Fibroblast of lung (primary cell): Measurements from ENCODE around the gene CSNK2A1. TPM values are rescaled to one million over a fixed set of nuclear protein-coding genes. Genes with fewer than 3 reads are reported as not detected.
A peak's percentile ranks its signal among the peaks of the same experiment; 100 is the strongest.

ENCODE experiments used
- DNase-seq, 2 donors: peaks; one replicate each; pipeline versions ENCODE4 v3.0.0 to v3.0.0-alpha.2; 2010; ENCODE audit warnings: low read depth in 2 of 2
- H2AFZ ChIP-seq: 2 replicates; pipeline ENCODE4 v1.5.1; 2012; ENCODE audit warnings: low read length, control low read depth, inconsistent platforms
- H3K27ac ChIP-seq: 2 replicates; pipeline ENCODE4 v1.5.1; 2011; ENCODE audit warnings: low read length, control low read depth; ENCODE audit not compliant: insufficient read depth
- H3K27me3 ChIP-seq: 2 replicates; pipeline ENCODE4 v1.5.1; 2011; ENCODE audit warnings: mild to moderate bottlenecking, low read length; ENCODE audit not compliant: control insufficient read depth, insufficient read depth
- H3K36me3 ChIP-seq: 2 replicates; pipeline ENCODE4 v1.5.1; 2011; ENCODE audit warnings: low read length; ENCODE audit not compliant: control insufficient read depth, insufficient read depth
- H3K4me1 ChIP-seq: 2 replicates; pipeline ENCODE4 v1.5.1; 2011; ENCODE audit warnings: low read length; ENCODE audit not compliant: control insufficient read depth, insufficient read depth; ENCODE audit errors: extremely low read depth
- H3K4me2 ChIP-seq: 2 replicates; pipeline ENCODE4 v1.5.1; 2011; ENCODE audit warnings: low read length, control low read depth; ENCODE audit not compliant: insufficient read depth; ENCODE audit errors: extremely low read depth
- H3K4me3 ChIP-seq, 4 experiments: fragments of 200-600 bp in 1 of 4; sonication (generic) in 1 of 4; replicated peaks in 1 of 4; 2 replicates each; pipeline ENCODE4 v1.5.1; 2011 to 2016; ENCODE audit warnings: low read length in 4 of 4, low read depth in 3 of 4, mild to moderate bottlenecking in 3 of 4, control low read depth in 2 of 4, inconsistent platforms in 1 of 4, mixed read lengths in 1 of 4; ENCODE audit not compliant: insufficient read depth in 1 of 4; ENCODE audit errors: control extremely low read depth in 1 of 4
- H3K79me2 ChIP-seq: 2 replicates; pipeline ENCODE4 v1.5.1; 2012; ENCODE audit warnings: mild to moderate bottlenecking, low read length, inconsistent platforms; ENCODE audit not compliant: control insufficient read depth, insufficient read depth
- H3K9ac ChIP-seq: 2 replicates; pipeline ENCODE4 v1.5.1; 2011; ENCODE audit warnings: mild to moderate bottlenecking, low read length, control low read depth; ENCODE audit not compliant: insufficient read depth
- H3K9me3 ChIP-seq: 2 replicates; pipeline ENCODE4 v1.5.1; 2012; ENCODE audit warnings: low read depth, low read length; ENCODE audit not compliant: control insufficient read depth, insufficient read depth
- H4K20me1 ChIP-seq: 2 replicates; pipeline ENCODE4 v1.5.1; 2011; ENCODE audit warnings: low read length; ENCODE audit not compliant: control insufficient read depth, insufficient read depth; ENCODE audit errors: extremely low read depth
- CTCF ChIP-seq, 2 donors: IDR thresholded peaks in 1 of 2; conservative IDR thresholded peaks in 1 of 2; 1 replicate in 1 of 2; 2 replicates in 1 of 2; pipeline ENCODE4 v1.5.1; 2011 to 2012; ENCODE audit warnings: low read length in 2 of 2, control low read depth in 1 of 2, inconsistent platforms in 1 of 2, low read depth in 1 of 2, mild to moderate bottlenecking in 1 of 2
- EZH2 ChIP-seq: IDR thresholded peaks from 2 replicates; pipeline ENCODE4 v1.5.1; 2012; ENCODE audit warnings: low read length, control low read depth, mild to moderate bottlenecking; ENCODE audit errors: missing control alignments
- polyA plus RNA-seq, 2 donors: library from polyadenylated mRNA; depleted of rRNA in 1 of 2; stranded (reverse) in 1 of 2; unstranded in 1 of 2; fragments of >200 nt; gene quantifications; 2 replicates each; pipeline ENCODE4 v1.2.1, GENCODE V29; 2011 to 2012; ENCODE audit warnings: missing spikeins in 1 of 2
- total RNA-seq: library from RNA; depleted of rRNA; stranded (reverse); fragments of >200 nt; gene quantifications from 2 replicates; pipeline ENCODE4 v1.2.1, GENCODE V29; 2014

CSNK2A1 gene
- total and polyA plus RNA-seq, 2 donors (not counting 1 experiment from before 2014, with no cell fraction given): 120 to 124 TPM

- no peak overlapping the region for H3K9ac ChIP-seq
- H3K79me2 ChIP-seq: peaks cover 15% of the 10 kb centered on the region
- H3K9me3 ChIP-seq: no peaks in the 10 kb centered on the region
- H3K27me3 ChIP-seq: no peaks in the 10 kb centered on the region
- DNase-seq: no peak
- no peak overlapping the region for H3K4me2 ChIP-seq
- no peak overlapping the region for H3K4me3 ChIP-seq
- H3K27ac ChIP-seq: no peak overlapping the region
- peaks cover 23% of the 10 kb centered on the region for H3K36me3 ChIP-seq
- no peak for TF ChIP-seq EZH2
- no peak for TF ChIP-seq CTCF (conservative IDR thresholded peaks at IDR 0.05 in 1 of 2, IDR thresholded peaks at IDR 0.05 in 1 of 2; ENCODE audit: low read depth in 1 of 2, low read length in 2 of 2)
- no peak overlapping the region for H2AFZ ChIP-seq
- peaks cover 11% of the 10 kb centered on the region for H3K4me1 ChIP-seq
- peaks cover 1% of the 10 kb centered on the region for H4K20me1 ChIP-seq
These were observed 100.3 kb downstream of the CSNK2A1 start for GRCh38 chr20:443223-443775.

- H3K79me2 ChIP-seq: peaks cover 2% of the 10 kb centered on the region
- H3K9ac ChIP-seq: no peak overlapping the region
- H3K27ac ChIP-seq: no peak overlapping the region
- H2AFZ ChIP-seq: no peak overlapping the region
- DNase-seq: peak in 1 of 2 donors; percentile 39
- H3K4me1 ChIP-seq: peaks cover 8% of the 10 kb centered on the region
- no peaks in the 10 kb centered on the region for H3K27me3 ChIP-seq
- peaks cover 23% of the 10 kb centered on the region for H3K36me3 ChIP-seq
- H4K20me1 ChIP-seq: no peaks in the 10 kb centered on the region
- TF ChIP-seq CTCF (conservative IDR thresholded peaks at IDR 0.05 in 1 of 2, IDR thresholded peaks at IDR 0.05 in 1 of 2; ENCODE audit: low read depth in 1 of 2, low read length in 2 of 2) (no peak), EZH2 (no peak)
- no peaks in the 10 kb centered on the region for H3K9me3 ChIP-seq
- no peak overlapping the region for H3K4me3 ChIP-seq
- H3K4me2 ChIP-seq: no peak overlapping the region
These were observed 103.0 kb downstream of the CSNK2A1 start for GRCh38 chr20:440636-441035.

GRCh38 chr20:440148-440547, 103.4 kb downstream of the CSNK2A1 start:
- Histone ChIP-seq H3K9ac (no peak overlapping the region), H3K4me1 (peaks cover 4% of the 10 kb centered on the region), H3K27me3 (no peaks in the 10 kb centered on the region), H3K9me3 (no peaks in the 10 kb centered on the region), H3K79me2 (peaks cover 1% of the 10 kb centered on the region), H2AFZ (no peak overlapping the region), H3K36me3 (peaks cover 23% of the 10 kb centered on the region), H3K4me2 (no peak overlapping the region), H4K20me1 (no peaks in the 10 kb centered on the region), H3K27ac (no peak overlapping the region), H3K4me3 (no peak overlapping the region)
- TF ChIP-seq CTCF (conservative IDR thresholded peaks at IDR 0.05 in 1 of 2, IDR thresholded peaks at IDR 0.05 in 1 of 2; ENCODE audit: low read depth in 1 of 2, low read length in 2 of 2) (no peak), EZH2 (no peak)
- no peak for DNase-seq
